ENCODE results near the gene KCNN3. TPM values are rescaled to one million over a fixed set of nuclear protein-coding genes. Genes with fewer than 3 reads are reported as not detected.

Gene KCNN3
- total RNA-seq, 1 experiment from 2014 or later = 0.73 TPM

DNA sequence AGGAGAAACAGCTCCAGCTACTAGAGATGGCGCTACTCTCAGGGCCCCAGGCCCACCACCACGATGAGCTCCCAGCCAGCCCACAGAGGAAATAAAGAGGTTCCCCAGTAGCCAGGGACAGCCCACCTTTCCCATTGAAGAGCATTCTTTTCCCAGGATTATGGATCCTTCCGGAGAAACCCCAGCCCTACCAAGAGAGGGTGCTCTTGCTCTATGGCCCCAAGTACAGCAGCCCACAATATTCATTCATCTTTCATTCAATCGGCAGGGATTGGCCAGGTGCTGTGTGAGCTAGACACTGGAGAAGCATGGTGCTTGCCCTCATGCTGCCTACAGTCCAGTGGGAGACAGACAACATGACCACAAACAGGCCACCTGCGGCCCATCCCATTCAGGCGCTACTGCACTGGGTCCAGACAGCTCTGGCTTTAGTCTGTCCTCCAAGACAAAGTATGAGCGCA lies 36.6 kb upstream of the KCNN3 start:
- POLR2A ChIA-PET (ENCODE audit: low non-redundant PET) = no interaction called here
- CTCF ChIA-PET = interaction anchor here (0.5 kb wide), 1 partner anchor 64 kb away, joined by 6 read pairs; no protein-coding TSS in a partner anchor
- DNase-seq (ENCODE audit: low spot score) = no peak

DNA sequence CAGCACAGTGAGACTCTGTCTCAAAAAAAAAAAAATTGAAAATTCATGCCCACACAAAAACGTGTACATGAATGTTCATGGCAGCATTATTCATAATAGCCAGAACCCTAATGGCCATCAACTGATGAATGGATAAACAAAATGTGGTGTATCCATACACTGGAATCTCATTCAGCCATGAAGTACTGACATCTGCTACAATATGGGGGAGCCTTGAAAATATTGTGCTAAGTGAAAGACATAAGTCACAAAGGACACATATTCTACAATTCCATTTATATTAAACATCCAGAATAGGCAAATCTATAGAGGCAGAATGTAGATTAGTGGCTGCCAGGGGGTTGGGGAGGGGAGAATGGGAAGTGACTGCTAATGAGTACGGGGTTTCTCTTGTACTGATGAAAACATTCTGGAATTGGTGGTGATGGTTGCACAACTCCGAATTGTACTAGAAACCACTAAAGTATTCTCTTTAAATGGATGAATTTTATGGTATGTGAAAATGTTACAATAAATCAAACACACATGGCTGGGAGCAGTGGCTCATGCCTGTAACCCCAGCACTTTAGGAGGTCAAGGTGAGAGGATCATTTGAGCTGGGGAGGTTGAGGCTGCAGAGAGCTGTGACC lies 33.0 kb upstream of the KCNN3 start:
- no peak for DNase-seq (ENCODE audit: low spot score)
- intact Hi-C loops (cut with micrococcal nuclease; ENCODE audit: unreplicated experiment) = no loop called here
- no peaks in the 10 kb centered on the region for H3K9me3 ChIP-seq (ENCODE audit: low read depth, low read length, poor library complexity, severe bottlenecking)
- ChIA-PET POLR2A (ENCODE audit: low non-redundant PET) (no interaction called here), CTCF (no interaction called here)
- no peaks in the 10 kb centered on the region for H3K36me3 ChIP-seq (ENCODE audit: insufficient read depth, low read length, poor library complexity, severe bottlenecking)
- no peak overlapping the region for H3K4me3 ChIP-seq (ENCODE audit: low read depth, low read length, poor library complexity, severe bottlenecking)
- no peak overlapping the region for H3K27ac ChIP-seq (ENCODE audit: low read depth, low read length, poor library complexity, severe bottlenecking)
- TF ChIP-seq, protein P1, sequence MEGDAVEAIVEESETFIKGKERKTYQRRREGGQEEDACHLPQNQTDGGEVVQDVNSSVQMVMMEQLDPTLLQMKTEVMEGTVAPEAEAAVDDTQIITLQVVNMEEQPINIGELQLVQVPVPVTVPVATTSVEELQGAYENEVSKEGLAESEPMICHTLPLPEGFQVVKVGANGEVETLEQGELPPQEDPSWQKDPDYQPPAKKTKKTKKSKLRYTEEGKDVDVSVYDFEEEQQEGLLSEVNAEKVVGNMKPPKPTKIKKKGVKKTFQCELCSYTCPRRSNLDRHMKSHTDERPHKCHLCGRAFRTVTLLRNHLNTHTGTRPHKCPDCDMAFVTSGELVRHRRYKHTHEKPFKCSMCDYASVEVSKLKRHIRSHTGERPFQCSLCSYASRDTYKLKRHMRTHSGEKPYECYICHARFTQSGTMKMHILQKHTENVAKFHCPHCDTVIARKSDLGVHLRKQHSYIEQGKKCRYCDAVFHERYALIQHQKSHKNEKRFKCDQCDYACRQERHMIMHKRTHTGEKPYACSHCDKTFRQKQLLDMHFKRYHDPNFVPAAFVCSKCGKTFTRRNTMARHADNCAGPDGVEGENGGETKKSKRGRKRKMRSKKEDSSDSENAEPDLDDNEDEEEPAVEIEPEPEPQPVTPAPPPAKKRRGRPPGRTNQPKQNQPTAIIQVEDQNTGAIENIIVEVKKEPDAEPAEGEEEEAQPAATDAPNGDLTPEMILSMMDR (conservative IDR thresholded peaks at IDR 0.05; ENCODE audit: low read depth, low read length) = no peak
- TF ChIP-seq EZH2 (IDR thresholded peaks at IDR 0.05; ENCODE audit: borderline replicate concordance, low read depth, low read length, poor library complexity, severe bottlenecking) = no peak
- no TSS peak for BruUV-seq (replicated peaks)
- no peaks in the 10 kb centered on the region for H3K27me3 ChIP-seq (replicated peaks; ENCODE audit: insufficient read depth, low read depth, low read length, poor library complexity)
- H3K4me1 ChIP-seq (ENCODE audit: insufficient read depth, low read length, poor library complexity, severe bottlenecking) = no peaks in the 10 kb centered on the region

More for the DNA sequence above, 36.6 kb upstream of the KCNN3 start:
- Histone ChIP-seq H3K27ac (ENCODE audit: low read depth, low read length, poor library complexity, severe bottlenecking) (no peak overlapping the region), H3K27me3 (replicated peaks; ENCODE audit: insufficient read depth, low read depth, low read length, poor library complexity) (no peaks in the 10 kb centered on the region), H3K4me3 (ENCODE audit: low read depth, low read length, poor library complexity, severe bottlenecking) (no peak overlapping the region), H3K4me1 (ENCODE audit: insufficient read depth, low read length, poor library complexity, severe bottlenecking) (no peaks in the 10 kb centered on the region), H3K36me3 (ENCODE audit: insufficient read depth, low read length, poor library complexity, severe bottlenecking) (no peaks in the 10 kb centered on the region), H3K9me3 (ENCODE audit: low read depth, low read length, poor library complexity, severe bottlenecking) (no peaks in the 10 kb centered on the region)
- TF ChIP-seq, protein P1 (conservative IDR thresholded peaks at IDR 0.05; ENCODE audit: low read depth, low read length) = peak; percentile 37
- no peak for TF ChIP-seq EZH2 (IDR thresholded peaks at IDR 0.05; ENCODE audit: borderline replicate concordance, low read depth, low read length, poor library complexity, severe bottlenecking)
- intact Hi-C loops (cut with micrococcal nuclease; ENCODE audit: unreplicated experiment) = no loop called here
- BruUV-seq (replicated peaks) = no TSS peak

DNA sequence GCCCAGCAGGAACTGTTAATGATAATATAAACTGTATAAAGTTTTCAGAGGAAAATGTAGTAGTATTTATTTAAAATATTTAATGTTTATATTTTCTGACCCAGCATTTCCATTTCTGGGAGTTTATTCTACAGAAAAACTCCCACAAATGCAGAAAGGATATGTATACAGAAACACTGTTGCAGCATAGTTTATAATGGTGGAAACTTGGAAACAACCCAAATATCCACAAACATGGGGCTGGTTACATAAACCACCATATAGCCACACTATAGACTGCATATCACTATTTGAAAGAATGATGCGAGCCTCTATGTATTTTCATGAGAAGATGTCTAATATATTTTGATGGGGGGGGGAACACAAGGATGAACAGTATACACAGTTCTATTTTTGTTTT lies 31.5 kb upstream of the KCNN3 start:
- Histone ChIP-seq H3K9me3 (ENCODE audit: low read depth, low read length, poor library complexity, severe bottlenecking) (no peaks in the 10 kb centered on the region), H3K4me3 (ENCODE audit: low read depth, low read length, poor library complexity, severe bottlenecking) (no peak overlapping the region), H3K4me1 (ENCODE audit: insufficient read depth, low read length, poor library complexity, severe bottlenecking) (peaks cover 3% of the 10 kb centered on the region), H3K27ac (ENCODE audit: low read depth, low read length, poor library complexity, severe bottlenecking) (no peak overlapping the region), H3K36me3 (ENCODE audit: insufficient read depth, low read length, poor library complexity, severe bottlenecking) (no peaks in the 10 kb centered on the region), H3K27me3 (replicated peaks; ENCODE audit: insufficient read depth, low read depth, low read length, poor library complexity) (no peaks in the 10 kb centered on the region)
- TF ChIP-seq, protein P1 (conservative IDR thresholded peaks at IDR 0.05; ENCODE audit: low read depth, low read length) = no peak
- TF ChIP-seq EZH2 (IDR thresholded peaks at IDR 0.05; ENCODE audit: borderline replicate concordance, low read depth, low read length, poor library complexity, severe bottlenecking) = no peak
- DNase-seq (ENCODE audit: low spot score) = no peak
- intact Hi-C loops (cut with micrococcal nuclease; ENCODE audit: unreplicated experiment) = no loop called here
- ChIA-PET CTCF (no interaction called here), POLR2A (ENCODE audit: low non-redundant PET) (no interaction called here)
- BruUV-seq (replicated peaks) = no TSS peak
